GM19035 (cell line): Measurements from ENCODE around the gene TANC1.
"Not testable (repeated sequence)": the region's sequence is repeated elsewhere in the genome, so short reads cannot be mapped to it uniquely, and the experiment has no call there.

Experiments
- ATAC-seq: cut with Tn5 transposase; IDR thresholded peaks from one replicate; pipeline ENCODE4 v1.9.1; 2021; ENCODE audit not compliant: unreplicated experiment

TANC1 gene

DNA sequence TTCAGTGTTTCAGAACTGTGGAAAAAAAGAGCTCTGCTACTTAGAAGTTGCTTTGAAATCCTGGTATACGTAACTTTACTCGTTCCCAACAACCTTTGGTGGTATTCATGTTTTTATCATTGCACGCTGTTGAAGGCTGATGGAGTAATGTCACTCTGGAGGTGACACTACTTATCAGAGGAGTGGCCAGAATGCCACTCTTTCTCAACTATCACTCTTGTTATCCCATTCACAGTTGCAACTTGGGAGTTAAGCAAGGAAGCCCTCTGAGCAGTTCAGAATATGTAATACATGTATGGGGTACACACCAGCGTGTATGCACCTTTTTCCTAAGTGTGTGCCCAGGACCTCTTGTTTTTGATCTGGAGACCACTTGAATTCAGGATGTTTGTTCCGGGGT, 53.6 kb downstream of the TANC1 start:
- no peak for ATAC-seq

DNA sequence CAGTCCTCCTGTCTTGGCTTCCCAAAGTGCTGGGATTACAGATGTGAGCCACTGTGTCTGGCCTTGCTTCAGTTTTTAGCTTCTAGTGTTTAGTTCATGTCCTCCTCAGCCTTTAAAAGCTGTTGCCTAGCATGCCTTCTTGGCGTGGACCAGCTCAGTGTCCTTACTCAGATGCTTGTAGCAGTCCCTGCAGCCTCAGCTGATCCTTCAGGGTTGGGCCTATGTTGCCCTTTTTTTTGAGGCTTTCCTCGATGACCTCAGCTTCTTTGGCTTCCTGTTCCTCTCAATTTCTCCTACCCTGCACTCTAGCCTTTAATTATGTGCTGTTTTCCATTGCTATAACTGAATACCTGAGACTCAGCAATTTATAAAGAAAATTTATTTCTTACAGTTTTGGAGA, 57.7 kb downstream of the TANC1 start:
- ATAC-seq: no peak

DNA sequence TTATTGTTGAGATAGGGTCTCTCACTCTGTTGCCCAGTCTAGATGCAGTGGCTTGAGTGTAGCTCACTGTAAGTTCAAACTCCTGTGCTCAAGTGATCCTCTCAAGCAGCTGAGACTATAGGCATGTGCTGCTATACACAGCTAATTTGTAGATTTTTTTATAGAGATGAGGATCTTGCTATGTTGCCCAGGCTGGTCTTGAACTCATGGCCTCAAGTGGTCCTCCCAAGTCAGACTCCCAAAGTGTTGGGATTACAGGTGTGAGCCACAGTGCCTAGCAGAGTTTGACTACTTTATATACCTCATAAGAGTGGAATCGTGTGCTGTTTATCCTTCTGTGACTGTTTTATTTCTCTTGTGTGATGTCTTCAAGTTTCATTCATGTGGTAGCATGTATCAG, 60.3 kb downstream of the TANC1 start:
- ATAC-seq: no peak

DNA sequence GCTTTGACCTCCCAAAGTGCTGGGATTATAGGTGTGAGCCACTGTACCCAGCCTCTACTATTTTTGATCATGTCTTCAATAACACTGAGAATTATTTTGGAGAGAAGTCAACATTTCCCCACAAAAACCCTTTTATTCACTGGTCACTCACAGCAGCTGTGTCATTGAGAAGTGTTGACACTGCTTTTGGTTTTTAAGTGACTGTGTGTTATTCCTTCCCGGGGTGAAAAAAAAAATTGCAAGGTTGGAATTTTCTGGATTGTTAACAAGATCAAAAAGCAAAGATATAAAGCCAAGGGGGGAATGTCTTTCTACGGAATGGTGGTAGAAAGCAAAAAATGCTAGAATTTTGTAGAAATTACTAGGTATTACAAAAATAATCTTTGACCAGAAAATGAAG, 61.5 kb downstream of the TANC1 start:
- ATAC-seq: no peak

DNA sequence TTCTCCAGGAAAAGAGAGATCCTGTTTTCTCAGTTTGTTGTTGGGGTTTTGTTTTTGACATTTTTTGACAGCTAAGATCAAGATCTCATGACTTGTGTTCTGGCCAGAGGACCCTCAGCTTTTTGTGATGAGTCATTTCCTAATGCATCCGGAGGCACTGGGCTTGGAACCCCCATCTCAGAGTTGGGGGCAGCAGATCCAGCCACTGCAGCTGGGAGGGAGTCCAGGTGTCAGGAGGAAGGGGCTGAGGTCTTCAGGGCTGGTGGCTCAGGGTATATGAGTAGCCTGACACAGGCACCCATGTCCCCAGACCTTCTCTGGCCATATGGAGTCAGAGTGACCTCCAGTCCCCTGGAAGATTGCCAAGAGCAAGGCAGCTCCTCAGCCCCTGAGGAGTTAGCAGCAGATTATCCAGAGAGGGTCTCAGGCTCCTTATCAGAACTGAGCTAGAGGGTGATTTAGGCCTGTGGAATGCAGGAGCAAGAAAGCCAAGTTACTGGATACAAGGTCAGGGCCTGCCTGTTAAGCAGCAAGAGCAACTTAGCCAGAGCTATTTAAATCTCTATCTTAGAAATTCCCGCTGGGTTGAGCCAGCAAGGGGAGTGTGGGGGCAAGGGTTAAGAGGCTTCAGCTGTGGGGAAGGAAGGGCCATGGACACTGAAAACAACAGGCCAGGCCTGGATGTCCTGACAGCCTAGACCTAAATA, 62.4 kb downstream of the TANC1 start:
- no peak for ATAC-seq

DNA sequence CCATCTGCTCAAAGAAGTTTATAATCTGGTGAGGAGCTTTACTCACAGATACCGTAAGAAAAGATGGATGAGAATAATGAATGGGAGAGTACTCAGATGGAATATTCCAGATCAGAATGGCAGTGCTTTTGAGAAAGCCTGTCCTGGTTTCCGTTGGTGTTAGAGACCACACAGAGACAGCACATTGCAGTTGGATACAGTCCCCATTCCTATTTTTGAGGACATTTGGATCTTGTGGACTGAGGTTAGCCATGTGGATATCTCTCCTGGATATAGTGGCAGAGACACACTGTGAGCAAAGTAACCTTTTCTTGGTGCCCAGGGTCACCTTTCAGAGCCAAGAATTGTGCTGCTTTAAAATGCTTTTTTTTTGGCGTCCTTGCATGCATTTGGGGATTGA, 63.7 kb downstream of the TANC1 start:
- ATAC-seq: no peak

DNA sequence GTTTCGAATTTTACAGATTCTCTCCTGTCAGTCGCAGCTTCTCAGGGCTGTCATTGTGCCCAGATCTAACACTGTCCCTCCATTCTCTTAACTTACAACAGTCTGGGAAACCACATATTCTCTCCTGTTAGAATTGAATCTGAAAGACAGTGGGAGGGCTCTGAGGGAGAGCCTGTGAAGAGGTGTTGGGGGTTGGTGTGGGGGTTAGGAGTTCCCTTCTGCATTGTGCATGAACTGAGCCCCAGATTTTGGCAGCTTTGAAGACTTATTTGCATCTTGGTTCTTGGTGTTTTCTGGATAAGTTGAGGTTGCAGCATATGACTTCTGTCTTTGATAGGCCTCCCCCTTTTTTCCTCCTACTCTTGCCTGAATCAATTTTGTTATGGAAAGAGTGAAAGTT, 64.1 kb downstream of the TANC1 start:
- ATAC-seq: no peak

DNA sequence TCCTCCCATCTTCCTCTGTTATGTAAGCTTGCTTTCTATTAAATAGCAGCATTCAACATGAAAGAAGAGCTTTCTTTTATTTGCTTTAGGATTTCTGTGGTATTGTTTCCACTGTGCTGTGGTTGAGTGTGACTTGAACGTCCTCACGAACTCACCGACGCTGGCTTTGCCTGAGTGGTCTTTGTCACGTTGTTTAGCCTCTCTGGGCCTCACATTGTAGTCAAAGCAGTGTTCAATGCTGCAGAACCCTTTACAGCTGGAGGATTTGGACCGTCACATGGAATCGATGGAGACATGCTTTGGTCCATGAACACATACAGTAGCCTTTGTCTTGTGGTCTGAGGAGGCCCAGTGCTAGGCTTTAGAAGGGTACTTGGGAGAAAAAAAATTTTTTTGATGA, 66.3 kb downstream of the TANC1 start:
- ATAC-seq: no peak

DNA sequence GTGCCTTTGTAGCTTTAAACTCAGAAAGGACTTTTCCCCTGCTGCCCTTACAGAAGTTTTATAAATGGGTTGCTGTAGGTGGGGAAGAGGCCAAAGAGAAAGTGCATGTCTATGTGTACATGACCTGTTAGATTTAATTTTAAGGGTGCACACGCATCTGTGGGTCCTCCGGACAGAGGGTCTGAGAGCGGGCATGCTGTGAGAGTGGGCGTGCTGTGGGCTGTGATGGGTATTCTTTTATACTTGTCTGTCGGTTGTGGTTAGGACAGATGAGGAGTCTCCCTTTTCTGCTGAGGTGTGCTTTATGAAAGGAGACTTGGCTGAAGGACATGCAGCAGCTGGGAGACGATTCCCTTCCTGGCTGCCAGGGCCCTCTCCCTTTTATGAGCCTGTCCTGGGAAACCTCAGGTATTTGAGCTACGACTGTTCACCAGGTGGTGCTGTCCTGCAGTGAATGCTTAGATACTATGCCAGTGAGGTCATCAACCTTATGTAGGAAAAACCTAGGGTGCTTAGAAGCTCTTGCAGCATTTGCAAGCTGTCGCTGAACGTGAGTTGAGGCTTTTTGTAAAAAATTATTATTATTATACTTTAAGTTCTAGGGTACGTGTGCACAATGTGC, 67.5 kb downstream of the TANC1 start:
- ATAC-seq: no peak

DNA sequence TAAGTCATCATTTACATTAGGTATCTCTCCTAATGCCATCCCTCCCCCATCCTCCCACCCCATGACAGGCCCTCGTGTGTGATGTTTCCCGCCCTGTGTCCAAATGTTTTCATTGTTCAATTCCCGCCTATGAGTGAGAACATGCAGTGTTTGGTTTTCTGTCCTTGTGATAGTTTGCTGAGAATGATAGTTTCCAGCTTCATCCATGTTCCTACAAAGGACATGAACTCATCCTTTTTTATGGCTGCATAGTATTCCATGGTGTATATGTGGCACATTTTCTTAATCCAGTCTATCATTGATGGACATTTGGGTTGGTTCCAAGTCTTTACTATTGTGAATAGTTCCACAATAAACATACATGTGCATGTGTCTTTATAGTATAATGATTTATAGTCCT, 68.0 kb downstream of the TANC1 start:
- ATAC-seq: not testable (repeated sequence)

DNA sequence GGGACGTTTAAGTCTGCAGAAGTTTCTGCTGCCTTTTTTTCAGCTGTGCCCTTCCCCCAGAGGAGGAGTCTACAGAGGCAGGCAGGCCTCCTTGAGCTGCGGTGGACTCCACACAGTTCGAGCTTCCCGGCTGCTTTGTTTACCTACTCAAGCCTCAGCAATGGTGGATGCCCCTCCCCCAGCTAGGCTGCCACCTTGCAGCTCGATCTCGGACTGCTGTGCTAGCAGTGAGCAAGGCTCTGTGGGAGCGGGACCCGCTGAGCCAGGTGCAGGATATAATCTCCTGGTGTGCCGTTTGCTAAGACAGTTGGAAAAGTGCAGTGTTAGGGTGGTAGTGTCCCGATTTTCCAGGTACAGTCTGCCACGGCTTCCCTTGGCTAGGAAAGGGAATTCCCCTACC, 72.9 kb downstream of the TANC1 start:
- ATAC-seq: not testable (repeated sequence)

DNA sequence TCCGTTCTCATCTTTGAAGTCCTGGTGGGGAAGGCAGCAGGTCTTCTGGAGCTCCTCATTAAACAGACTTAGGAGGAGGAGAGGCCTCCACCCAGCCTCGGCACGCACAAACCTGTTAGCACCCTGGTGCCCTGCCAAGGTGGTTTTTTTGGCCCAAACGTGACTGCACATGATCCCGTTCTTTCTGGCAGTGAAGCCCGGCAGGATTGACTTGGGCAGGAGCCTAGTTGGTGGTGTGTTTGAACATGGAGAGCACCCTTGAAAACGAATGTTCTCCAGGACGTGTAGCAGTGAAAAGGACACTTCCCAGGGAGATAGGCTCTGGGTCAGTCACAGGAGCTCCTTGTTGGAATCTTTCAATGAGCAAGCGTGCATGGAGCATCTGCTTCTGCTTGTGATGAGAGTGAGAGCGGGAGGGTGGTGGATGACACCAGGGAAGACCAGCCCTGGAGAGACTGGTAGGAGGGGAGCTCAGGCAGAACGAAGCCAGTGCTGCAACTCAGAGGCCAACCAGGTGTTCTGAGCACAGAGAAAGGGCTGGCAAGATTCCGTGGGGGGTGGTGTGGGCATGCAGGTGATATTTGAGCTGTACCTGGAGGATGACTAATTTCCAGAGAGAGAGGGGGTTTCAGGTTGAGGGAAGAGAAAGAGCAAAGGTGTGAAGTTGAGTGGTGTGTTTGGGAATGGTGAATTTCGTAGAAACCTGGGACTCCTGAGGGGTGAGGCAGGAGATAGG, 73.8 kb downstream of the TANC1 start:
- no peak for ATAC-seq

DNA sequence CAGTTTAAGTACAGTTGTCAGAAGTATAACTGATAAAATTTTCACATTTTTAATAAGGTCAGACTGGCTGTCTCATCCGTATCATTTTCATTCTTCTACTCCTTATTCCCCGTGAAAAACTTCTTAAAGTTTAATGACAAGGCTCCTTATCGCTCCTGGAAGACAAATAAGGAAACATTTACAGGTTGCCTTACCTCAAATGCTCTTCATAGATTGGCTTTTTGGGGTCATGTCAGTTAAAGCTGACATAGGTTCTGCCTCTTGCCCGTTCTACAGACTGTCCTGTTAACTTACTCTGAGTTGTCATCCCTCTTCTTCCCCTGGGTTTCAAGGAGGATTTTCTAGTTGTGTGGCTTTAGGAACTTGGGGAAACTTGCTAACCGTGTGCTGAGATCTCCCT, 75.3 kb downstream of the TANC1 start:
- ATAC-seq: no peak

DNA sequence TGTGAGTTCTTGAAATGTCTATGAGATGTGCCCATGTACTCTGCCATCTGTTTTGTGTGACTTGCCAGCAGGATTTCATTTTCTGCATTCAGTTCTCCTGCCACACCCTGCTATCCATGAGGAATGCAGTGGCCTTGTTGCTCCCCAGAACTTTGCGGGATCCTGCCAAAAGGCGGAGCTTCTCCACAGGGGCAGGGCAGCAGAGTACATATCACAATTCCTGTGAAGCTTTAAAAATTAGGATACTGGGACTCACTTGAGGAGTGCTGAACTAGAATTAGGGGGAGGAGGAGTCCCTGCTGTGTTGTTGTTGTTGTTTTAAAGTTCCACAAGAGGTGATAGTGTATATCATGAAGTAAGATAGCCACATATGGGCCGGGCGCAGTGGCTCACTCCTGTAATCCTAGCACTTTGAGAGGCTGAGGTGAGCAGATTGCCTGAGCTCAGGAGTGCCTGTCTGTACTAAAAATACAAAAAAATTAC, 76.4 kb downstream of the TANC1 start:
- ATAC-seq: no peak

DNA sequence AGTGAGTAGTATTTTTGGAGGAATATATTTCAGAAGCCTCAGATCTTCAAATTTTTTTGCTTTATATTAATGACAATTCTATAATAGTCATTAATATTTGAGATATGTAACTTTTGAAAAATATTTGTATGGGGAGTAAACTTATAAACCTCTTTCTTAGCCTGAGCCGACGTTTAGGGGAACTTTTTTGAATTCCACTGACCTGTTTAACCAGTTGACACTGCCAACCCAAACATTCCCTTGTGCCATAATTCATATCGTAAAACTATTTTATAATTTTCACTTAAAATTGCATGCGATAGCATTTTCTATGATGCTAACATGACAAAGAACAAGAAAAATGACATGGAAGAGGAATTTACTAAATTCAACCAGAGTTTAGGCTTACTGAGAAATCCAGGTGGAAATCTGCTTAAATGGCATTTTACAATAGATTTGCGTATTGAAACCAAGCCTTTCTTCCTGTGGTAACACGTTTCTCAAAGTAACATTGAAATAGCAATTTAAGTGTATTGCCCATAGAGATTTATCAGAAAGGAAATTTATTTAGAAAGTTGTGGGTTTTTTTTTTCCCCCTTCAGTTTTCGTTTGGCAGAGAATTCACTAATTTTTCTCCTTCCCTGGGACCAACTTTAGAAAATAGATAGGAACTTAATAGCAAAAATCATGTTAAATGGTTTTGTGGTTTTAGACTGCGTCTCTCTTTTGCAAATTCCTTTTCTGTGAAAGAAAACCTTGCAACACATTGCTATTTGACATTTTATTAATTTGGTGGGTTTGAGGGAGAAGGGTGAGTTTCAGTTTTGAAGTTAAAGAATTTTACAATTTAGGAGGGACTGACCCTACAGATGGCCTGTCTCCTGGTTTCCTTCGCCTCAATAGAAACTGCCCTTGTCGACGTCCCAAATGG, 77.4 kb downstream of the TANC1 start:
- ATAC-seq: no peak

DNA sequence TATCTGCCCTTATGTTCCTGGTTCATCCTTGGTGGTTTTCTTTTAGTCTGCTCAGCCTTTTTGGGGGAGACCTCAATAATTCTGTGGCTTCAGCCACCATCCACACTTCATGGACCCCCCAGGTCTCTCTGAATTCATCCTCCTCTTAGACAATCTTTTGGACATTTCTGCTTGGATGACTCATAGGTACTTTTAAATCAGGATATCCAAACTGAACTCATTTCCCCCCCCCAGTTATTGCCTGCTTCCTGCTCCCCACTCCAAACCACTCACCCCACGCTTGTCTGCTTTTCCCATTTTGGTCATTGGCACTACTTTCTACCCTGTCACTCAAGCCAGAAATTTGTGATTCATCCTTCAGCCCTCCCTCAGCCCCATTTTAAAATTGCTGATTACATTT, 78.5 kb downstream of the TANC1 start:
- no peak for ATAC-seq

DNA sequence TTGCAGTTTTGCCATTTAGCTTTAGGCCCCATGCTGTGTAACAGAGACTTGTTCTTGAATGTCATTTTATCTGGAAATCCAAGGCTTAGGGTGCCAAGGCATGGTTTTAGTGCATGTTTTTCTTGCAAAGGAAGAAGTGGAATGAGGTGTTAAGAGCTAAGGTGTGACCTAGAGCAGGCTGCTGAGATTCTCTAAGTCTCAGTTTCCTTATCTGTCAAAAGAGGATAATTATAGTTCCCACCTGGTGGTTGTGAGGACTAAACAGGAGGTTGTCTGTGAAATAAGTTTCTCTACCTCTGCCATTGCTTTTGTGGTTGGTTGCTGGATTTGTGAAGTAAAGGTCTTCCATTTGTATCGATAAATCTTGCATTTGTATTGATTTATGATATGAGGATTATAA, 82.0 kb downstream of the TANC1 start:
- ATAC-seq: no peak

DNA sequence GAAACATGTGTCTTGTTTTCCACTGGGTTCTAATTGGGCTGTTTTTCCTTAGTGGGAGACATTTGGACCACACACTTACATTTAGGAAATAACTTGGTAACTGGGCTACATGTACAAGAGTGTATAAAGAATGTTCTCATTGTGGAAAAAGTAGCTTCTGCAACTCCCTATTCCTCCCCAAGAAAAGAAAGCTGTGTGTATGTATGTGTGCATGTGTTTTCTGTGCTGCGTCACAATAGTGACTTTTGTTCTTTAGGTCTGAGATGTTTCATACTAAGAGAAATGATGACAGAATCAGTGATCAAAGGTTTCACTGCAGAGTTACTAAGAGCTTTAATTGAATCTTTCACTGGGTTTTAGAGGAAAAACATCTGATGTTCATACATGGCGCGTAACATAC, 82.7 kb downstream of the TANC1 start:
- ATAC-seq: no peak

DNA sequence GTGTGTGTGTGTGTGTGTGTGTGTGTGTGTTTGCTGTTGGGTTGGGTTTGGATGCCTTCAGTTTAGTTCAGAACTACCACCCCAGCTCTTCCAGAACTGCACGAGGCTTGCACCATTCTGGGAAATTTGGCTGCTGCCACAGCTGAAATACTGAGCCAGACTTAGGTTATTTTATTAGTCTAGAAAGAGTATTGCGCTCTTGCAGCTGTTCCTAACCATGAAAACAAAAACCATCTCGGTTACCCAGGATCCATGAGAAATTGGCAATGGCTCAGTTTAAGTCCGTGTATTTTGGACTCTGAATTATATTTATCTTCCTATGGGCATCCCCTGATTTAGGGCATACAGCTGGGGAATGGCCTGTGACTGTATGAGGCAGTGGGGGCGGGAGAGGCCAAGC, 83.2 kb downstream of the TANC1 start:
- no peak for ATAC-seq

DNA sequence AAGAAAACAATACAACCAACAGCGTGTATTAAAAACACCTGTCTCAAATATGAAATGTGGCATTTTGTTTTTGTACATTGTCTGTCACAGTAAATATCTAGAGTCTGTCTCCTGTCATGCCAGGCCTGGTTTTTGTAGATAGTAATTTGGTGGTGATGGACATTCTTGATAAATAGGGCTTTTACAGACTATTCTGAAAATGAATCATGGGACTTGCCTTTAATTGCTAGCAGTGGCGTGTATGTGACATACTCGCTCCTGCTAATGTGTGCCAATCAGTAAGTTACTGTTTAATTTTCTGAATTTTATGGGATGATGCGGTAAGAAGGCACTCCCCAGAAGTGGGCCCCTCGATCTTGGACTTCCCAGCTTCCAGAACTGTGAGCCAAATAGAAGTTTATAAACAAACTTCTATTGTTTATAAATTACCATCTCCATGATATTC, 83.7 kb downstream of the TANC1 start:
- no peak for ATAC-seq
